NCI-H526 treated with DMSO at 0.1 percent for 48 hours (cell line): ENCODE data around the gene ZNF74.
"Not testable (repeated sequence)": the region's sequence is repeated elsewhere in the genome, so short reads cannot be mapped to it uniquely, and the experiment has no call there.

Experiments used
- DNase-seq: peaks from one replicate; lab custom pipeline; 2025; lab: John Stamatoyannopoulos, UW

Gene ZNF74

DNA sequence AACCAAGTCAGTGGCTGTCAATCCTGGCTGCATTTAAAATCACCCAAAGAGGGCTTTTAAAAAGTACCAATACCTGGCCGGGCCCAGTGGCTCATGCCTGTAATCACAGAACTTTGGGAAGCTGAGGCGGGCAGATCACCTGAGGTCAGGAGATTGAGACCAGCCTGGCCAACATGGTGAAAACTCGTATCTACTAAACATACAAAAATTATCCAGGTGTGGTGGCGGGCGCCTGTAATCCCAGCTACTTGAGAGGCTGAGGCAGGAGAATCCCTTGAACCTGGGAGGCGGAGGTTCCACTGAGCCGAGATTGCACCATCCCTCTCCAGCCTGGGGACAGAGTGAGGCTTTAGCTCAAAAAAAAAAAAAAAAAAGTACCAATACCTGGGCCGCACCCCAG is 17.7 kb upstream of the ZNF74 start:
- DNase-seq: not testable (repeated sequence)

DNA sequence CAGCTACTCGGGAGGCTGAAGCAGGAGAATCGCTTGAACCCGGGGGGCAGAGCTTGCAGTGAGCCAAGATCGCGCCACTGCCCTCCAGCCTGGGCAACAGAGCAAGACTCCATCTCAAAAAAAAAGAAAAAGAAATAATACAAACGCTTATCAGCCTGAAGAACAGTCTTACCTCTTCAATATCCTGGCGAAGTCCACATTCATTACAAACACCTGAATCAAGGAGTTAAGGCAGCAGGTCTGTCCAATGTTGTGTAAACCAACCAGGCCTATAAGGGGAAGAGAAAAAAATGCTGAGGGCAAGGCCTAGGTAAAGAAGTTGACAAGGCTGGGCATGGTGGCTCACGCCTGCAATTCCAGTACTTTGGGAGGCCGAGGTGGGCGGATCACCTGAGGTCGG is 17.0 kb upstream of the ZNF74 start:
- DNase-seq: not testable (repeated sequence)

DNA sequence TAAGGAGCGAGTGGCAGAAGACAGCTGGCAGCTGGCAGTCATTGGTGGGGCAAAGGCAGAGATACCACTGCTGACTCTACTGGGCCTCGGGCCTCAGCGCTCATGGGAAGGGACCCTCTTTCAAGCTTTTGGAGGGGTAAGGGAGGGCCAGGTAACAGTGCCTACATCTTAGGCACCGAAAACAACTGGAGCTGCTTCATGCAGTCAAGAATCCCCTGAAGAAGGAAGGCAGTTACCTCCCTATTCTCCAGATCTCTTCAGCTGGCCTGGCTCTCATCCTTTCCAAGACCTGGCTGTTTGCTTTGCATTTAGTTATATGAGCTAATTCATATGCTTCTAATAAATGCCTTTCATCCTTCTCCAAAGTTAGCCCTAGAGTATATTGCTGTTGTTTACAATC is 15.8 kb upstream of the ZNF74 start:
- DNase-seq: no peak

DNA sequence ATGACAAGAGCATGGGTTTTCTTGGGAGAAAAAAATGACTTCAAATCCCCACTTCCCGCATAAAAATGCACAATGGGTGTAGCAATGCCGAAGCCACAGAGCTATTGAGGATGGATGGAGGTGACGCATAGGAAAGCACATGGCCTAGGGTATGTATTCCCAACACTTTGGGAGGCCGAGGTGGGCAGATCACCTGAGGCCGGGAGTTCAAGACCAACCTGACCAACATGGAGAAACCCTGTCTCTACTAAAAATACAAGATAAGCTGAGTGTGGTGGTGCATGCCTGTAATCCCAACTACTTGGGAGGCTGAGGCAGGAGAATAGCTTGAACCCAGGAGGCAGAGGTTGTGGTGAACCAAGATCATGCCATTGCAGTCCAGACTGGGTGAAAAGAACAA is 15.3 kb upstream of the ZNF74 start:
- DNase-seq: not testable (repeated sequence)

DNA sequence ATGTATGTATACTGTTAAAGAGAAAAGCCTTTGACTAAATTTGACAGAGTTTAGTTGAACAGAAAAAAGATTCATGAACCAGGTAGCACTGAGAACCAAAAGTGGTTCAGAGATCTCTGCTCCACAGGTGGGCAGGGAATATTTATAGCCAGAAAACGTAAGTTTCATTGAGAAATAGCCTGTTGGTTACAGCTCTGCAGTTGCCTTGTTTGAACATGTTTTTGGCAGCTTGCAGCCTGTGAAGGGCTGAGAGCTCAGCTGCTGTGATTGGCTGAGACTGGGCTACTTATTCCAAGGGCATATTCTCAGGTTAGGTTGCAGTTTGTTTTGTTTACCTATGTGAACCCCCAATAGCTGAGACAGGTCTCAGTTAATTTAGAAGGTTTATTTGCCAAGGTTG is 13.5 kb upstream of the ZNF74 start:
- DNase-seq: no peak

DNA sequence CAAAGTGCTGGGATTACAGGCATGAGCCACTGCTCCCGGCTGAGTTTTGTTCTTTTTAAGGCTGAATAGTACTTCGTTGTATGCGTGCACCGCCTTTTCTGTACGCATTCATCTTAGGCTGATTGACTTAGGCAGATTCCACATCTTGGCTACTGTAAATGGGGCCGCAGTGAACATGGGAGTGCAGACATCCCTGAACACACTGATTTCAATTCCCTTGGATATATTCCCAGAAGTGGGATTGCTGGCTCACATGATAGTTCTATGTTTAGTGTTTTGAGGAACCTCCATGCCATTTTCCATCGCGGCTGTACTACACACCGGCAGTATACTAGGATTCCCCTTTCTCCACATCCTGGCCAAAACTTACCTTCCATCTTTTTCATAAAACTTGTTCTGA is 10.4 kb upstream of the ZNF74 start:
- DNase-seq: no peak

DNA sequence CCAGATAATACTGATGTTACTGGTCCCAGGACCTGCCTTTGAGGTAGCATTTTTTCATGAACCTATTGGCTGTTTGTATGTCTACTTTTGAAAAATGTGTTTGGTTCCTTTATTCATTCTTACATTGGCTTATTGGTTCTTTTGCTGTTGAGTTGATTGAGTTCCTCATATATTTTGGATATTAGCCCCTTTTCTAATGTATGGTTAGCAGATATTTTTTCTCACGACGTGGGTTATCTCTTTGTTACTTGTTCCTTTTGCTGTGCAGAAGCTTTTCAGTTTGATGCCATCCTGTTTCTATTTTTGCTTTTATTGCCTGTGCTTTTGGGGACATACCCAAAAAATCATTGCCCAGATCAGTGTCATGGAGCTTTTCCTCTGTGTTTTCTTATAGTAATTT is 9.8 kb upstream of the ZNF74 start:
- DNase-seq: no peak

DNA sequence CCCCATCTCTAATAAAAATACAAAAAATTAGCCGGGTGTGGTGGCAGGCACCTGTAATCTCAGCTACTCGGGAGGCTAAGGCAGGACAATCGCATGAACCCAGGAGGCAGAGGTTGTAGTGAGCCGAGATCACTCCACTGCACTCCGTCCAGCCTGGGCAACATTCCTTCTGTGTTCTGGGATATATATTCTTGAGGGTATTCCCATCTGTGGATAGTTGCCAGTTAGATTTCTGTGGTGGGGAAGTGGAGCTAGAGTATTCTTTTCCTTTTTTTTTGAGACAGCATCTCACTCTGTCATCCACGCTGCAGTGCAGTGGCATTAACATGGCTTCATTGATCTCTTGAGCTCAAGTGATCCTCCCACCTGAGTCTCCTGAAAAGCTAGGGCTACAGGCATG is 9.1 kb upstream of the ZNF74 start:
- DNase-seq: no peak

DNA sequence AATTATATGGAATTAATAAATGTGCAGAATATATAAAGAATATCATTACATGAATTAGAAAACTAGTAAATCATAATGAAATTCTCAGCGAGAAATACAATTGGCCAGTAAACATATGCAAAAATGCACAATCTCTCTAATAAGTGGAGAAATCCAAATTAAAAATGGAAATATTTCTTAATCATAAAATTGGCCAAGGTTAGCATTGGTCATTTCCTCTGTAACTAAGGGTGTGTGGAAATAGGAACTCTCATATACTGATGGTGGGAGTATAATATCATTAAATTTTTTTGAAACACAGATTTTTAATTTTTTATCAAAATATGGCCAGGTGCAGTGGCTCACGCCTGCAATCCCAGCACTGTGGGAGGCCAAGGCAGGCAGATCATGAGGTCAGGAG is 7.6 kb upstream of the ZNF74 start:
- no peak for DNase-seq

DNA sequence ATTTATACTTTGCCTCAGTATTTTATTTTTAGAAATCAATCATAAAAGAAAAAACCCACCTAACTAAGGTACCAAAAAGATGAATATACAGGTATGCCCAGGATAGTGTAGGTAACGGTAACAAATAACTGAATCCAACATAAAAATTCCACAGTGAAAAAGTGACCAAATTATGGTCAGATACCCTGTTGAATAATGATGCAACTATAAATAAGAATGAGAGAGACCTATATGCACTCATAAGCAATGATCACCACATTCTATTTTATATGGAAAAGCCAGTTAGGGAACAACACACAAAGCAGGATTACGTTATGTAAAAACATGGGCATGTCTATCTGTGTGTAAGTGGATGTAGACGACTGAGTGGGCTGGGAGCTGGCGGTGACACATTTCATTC is 7.0 kb upstream of the ZNF74 start:
- DNase-seq: no peak

DNA sequence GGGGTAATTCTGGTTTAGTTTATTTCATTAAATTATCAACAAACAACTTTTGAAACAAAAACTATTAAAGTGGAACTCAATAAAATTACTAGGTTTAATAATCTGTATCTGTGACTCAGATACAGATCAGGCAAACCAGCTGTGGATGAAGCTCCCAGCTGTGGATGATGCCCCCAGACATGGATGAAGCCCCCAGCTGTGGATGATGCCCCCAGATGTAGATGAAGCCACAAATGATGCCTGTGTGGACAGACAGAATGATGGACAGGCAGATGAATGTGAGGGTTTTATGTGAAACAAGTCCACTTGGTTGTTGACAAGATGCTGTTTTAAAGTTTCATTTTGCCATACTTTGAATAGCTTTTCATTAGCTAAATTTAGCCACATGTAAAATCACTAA is 5.8 kb upstream of the ZNF74 start:
- no peak for DNase-seq

DNA sequence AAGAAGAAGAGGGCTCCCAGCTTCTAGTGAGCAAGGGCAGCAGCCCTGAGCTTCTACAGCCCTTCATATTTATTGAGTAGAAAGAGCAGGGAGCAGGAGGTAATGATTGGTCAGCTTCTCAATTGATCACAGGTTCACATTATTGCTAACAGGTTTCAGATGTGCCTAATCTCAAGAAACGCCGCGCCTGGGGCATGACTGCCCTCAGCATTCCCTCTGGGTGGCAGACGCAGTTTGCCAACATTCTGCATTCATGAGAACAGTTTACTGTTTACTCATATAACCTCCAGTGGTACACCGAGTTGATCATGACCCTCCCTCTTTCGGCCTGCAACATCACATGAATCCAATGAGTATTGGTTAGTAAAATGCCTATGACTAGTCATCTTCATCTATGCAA is 4.7 kb upstream of the ZNF74 start:
- no peak for DNase-seq

DNA sequence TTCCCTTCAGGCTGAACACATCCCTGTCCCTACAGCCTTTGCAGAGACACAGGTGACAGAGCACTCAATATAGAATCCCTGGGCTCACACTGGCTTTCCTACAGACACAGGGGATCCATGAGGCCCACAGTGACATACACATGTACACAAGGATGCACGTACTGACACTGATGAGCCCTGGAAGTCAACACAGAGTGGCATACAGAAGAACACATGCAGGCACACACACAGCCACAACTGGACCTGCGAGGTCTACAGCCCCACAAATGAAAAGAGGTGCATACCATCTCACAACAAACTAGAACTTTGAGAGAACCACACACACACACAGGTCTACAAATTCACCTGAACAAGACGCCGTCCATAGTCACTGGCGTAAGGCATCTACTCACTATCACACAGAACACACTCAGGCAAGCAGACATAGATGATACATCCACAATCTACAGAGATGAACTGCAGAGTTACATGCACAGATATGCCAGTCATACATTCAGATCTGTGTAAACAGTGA is 3.5 kb upstream of the ZNF74 start:
- no peak for DNase-seq

DNA sequence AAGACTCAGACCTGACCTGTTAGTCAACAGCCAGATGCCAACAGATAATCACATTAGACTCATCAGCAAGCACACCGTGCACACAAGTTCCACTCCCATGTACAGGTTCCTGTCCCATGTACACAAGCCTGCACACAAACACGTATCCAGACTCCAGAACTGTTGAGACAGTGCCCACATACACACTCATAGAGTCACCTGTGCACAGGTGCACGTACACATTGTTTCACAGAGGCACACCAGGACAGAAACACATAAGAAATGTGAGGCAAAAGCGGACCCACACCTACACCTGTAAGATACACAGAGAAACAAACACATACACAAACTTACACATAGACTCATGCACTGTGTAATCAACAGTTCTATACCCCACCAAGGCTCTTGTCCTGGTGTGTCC is 2.7 kb upstream of the ZNF74 start:
- DNase-seq: no peak

DNA sequence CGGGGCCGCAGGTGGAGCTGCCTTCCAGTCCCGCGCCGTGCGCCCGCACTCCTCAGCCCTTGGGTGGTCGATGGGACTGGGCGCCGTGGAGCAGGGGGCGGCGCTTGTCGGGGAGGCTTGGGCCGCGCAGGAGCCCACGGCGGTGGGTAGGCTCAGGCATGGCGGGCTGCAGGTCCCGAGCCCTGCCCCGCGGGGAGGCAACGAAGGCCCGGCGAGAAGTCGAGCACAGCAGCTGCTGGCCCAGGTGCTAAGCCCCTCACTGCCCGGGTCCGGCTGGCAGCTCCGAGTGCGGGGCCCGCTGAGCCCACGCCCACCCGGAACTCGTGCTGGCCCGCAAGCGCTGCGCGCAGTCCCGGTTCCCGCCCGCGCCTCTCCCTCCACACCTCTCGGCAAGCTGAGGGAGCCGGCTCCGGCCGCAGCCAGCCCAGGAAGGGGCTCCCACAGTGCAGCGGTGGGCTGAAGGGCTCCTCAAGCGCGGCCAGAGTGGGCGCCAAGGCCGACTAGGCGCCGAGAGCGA is 1.5 kb upstream of the ZNF74 start:
- not testable (repeated sequence) for DNase-seq

DNA sequence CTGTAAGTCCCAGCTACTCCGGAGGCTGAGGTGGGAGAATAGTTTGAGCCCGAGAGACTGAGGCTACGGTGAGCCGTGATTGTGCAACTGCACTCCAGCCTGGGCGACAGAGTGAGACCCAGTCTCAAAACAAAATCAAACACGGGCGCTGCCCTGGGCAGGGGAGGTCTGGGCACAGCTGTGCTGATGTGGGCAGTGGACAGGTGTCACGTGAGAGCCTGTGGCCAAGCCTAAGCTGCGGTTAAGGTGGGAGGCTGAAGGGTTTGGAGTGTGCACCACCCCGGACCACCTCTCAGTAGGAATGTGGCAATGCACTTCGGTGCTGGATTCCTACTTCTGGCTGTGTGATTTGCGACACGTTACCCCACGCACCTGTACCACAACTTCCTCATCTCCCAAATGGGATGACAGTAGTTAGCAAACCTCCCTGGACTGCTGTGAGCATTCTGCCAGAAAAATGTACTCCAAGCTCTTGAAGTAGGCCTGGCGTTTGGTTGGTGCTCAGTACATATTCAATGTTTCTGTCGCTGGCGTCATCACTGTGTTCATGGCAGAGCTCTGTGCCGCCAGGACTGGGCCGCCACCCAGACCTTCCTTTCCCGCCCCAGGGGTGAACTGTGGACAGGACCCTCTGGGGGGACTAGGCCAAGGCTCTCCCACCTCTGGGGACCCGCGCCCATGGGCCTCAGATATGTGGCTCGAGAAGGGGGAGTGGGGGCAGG is 807 bp upstream of the ZNF74 start:
- no peak for DNase-seq

DNA sequence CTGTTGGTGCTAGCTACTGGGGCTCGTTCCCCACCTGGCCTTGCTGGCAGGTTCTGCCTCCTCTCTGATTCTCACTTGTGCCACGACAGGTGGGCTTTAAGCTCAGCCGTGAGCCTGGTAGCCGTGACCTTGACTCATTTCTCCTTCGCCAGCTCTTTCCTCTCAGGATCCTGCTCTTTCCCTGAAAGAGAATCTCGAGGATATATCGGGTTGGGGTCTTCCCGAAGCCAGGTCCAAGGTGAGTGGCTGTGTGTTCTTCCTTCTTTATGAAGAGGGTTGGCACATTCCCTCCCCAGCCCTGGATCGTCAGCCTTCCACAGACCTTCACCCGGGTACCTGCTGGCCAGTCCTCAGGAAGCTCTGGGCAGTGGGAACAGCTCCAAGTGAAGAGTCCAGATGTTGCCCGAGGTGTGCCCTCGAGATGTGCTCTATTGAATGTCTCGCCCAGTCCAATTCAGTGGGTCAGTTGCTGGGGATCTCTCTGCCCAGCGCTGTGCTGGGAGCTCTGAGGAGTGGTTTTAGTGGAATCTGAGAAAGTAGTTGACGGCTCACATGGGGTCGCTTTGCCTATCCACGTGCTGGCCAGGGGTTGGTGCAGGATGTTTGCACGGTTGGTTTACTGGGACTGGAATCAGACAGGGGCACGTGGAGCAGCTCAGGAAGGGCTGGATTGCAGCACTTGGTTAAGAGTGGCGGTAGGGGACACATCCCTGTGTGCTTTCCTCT is 1.4 kb downstream of the ZNF74 start:
- no peak for DNase-seq

DNA sequence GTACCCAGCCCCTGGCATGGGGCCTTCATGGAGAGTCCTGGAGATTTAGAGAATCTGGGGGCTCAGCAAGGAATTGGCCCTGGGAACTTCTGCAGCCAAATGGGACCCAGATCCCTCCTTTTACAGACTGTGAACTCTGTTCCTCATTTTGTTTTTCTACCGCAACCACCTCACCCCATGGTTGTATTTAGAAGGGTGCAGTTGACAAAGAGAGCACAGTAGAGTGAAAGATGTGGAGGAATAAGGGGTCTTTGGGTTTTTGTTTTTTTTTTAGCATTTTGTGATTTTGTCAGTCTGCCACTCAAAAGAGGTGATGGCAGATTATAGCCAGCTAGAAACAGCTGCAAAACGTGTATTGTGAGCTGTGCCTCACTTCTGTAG is 1.9 kb downstream of the ZNF74 start:
- DNase-seq: no peak

DNA sequence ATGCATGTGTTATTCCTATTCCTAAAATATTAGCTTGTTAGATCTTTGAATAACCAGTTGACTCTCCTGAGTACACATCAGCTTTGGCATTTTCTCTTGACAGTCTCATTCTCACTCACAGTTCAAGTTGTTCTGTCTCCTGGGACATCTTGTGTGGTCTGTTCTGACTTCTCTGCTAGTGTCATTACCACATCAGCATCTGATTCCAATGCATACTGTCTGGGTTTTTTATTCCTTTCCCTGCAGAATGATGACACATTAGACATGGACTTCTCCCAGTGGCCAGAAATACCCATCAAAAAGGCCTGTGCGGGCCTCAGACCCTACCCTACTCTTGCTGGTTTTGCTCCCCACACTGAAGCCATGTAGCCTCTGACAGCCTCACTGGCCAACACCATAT is 2.7 kb downstream of the ZNF74 start:
- DNase-seq: no peak

DNA sequence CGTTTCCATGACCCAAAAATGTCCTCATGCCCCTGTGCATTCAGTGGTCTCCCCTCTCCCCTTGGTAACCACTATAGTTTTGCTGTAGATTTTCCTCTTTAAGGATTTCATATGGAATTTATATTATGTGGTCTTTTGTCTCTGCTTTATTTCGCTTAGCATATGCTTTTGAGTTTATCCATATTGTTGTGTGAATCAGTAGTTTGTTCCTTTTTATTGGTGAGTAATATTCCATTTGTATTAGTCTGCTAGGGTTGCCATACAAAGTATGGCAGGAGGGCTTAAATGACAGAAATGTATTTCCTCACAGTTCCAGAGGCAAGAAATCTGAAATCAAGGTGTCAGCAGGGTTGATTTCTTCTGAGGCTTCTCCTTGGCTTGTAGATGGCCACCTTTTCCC is 3.5 kb downstream of the ZNF74 start:
- no peak for DNase-seq

DNA sequence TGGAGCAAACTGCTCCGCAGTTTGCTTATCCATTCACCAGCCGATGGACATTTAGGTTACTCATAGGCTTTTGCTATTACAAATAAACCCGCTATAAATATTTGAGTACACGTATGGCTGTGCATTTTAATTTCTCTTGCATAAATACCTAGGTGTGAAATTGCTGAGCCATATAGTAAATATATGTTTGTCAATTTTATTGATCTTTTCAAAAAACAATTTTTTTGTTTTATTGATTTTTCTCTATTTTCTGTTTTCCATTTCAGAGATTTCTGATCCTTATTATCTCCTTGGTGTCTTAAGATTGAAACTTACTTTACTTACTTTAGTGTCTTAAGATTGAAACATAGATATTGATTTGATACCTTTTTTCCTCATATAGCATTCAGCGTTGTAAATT is 4.5 kb downstream of the ZNF74 start:
- DNase-seq: no peak

DNA sequence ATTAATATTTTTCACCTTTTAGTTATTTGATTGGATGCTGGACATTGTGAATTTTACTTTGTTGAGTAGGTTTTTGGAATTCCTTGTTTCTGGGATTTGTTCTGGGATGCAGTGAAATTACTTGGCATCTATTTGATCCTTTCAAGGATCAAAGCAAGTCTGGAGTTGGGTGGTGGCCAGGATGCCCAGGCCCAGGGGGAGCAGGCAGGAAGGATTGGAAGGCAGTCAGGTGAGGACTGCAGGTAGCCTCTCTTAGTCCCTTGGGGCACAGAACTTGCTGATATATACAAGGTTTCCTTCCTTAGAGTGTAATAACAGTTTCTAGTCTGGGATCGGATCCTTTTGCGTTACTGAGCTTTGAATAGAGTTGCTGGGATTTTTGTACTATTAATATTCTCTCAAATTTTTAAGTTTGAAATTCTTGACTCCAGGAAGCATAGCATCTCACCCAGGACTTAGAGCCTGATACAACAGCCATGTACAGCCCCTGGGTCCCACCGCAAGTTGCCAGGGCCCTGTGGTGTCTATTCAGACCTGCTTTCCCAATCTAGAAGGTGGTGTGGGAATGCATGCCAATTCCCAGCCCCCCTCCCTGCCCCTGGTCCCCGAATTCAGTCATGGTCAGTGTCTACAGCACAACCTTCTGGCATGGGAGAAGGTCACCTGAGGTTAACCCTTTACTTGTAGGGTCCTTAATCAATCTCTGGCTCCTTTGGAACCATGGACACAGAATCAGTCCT is 6.1 kb downstream of the ZNF74 start:
- no peak for DNase-seq
